Measurements from ENCODE around the gene CHORDC1. TPM values are rescaled to one million over a fixed set of nuclear protein-coding genes. Genes with fewer than 3 reads are reported as not detected.

The CHORDC1 gene
- total RNA-seq (2022), result 47.7 and 62.0 TPM in 2 replicates
- percentile 94 among the genes with signal in this experiment for Bru-seq, nascent RNA
- BruChase-seq, experiment 1, labeled RNA remaining after a 6-hour chase, result percentile 96 among the genes with signal in this experiment
- percentile 97 among the genes with signal in this experiment for BruChase-seq, experiment 2, labeled RNA remaining after a 2-hour chase
- long read RNA-seq, transcript CHORDC1-201 (11 exons, 2,654 nt), result major isoform, 77 of 98 reads
- long read RNA-seq, transcript CHORDC1-203 (12 exons, 1,136 nt), result minor isoform, 7 of 98 reads
- long read RNA-seq, partial matches to known transcripts, result 3 of 98 reads
- long read RNA-seq, other reads (novel, unspliced or antisense), result 10 of 98 reads

DNA sequence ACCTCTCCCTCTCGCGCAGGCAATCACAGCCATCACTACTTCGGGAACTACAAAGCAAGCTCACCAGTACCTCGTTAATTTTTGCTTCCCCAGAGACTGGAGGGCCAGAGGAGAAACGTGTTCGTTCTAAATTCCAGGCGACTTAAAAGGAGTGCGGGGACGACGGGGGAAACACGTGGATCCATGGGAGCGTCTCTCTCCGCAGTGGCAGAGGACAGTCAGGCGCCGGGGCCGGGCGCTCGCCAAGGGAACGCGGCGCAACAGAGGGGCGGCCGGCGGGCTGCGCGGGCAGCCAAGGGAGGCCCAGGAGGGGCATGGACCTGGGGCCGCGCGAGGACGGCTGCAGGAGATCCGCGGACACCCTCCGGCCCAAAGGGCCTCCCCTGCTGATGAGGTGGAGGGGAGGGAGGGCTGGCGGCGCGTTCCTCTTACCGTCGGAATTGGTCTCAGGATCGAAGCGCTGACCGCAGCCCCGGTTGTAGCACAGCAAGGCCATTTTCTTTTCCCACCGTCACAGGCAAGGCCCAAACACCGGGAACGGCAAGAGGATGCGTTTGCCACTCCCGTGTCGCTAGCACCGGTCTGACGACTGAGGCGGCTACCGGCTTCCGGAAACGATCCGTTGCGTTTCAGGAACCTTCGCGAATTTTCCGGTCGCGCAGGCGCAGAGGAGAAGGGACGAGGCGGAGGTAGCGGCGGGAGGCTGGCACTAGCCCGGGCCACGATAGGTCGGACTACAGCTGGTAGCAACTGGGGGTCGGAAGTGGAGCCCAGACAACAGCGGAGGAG lies at the start of gene CHORDC1:
Gene CHORDC1 (minus strand): TSS at position 591 of the 789 bp plus-strand sequence. CDS start 95 bp downstream, at position 496.
- intact Hi-C loops (cut with micrococcal nuclease), result no loop called here
- no TSS peak for BruUV-seq (replicated peaks)

GRCh38 chr11:90257158-90257525 lies 34.3 kb upstream of the CHORDC1 start:
- TF ChIP-seq, protein P1, sequence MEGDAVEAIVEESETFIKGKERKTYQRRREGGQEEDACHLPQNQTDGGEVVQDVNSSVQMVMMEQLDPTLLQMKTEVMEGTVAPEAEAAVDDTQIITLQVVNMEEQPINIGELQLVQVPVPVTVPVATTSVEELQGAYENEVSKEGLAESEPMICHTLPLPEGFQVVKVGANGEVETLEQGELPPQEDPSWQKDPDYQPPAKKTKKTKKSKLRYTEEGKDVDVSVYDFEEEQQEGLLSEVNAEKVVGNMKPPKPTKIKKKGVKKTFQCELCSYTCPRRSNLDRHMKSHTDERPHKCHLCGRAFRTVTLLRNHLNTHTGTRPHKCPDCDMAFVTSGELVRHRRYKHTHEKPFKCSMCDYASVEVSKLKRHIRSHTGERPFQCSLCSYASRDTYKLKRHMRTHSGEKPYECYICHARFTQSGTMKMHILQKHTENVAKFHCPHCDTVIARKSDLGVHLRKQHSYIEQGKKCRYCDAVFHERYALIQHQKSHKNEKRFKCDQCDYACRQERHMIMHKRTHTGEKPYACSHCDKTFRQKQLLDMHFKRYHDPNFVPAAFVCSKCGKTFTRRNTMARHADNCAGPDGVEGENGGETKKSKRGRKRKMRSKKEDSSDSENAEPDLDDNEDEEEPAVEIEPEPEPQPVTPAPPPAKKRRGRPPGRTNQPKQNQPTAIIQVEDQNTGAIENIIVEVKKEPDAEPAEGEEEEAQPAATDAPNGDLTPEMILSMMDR (IDR thresholded peaks at IDR 0.05; ENCODE audit: unreplicated experiment), result no peak
- H3K27ac Mint-ChIP-seq (ENCODE audit: low read depth, unreplicated experiment), result no peak overlapping the region
- no peaks in the 10 kb centered on the region for H3K4me1 Mint-ChIP-seq (ENCODE audit: insufficient read depth, unreplicated experiment)
- no peaks in the 10 kb centered on the region for H3K9me3 Mint-ChIP-seq (ENCODE audit: unreplicated experiment)
- H3K36me3 Mint-ChIP-seq (ENCODE audit: insufficient read depth, unreplicated experiment), result no peaks in the 10 kb centered on the region
- ChIA-PET CTCF (interaction anchor here (0.6 to 0.9 kb wide), 3 partner anchors 9 to 607 kb away, joined by 3 to 4 read pairs (median 3); no protein-coding TSS in a partner anchor), POLR2A (interaction anchor here (0.8 kb wide), 1 partner anchor 197 kb away, joined by 3 read pairs; no protein-coding TSS in a partner anchor)
- no TSS peak for BruUV-seq (replicated peaks)
- no peak overlapping the region for H3K4me3 Mint-ChIP-seq (ENCODE audit: unreplicated experiment)
- H3K27me3 Mint-ChIP-seq (ENCODE audit: insufficient read depth, unreplicated experiment), result peaks cover 14% of the 10 kb centered on the region
- intact Hi-C loops (cut with micrococcal nuclease), result no loop called here
- DNase-seq (ENCODE audit: unreplicated experiment), result no peak

More for the DNA sequence above, at the start of gene CHORDC1:
- DNase-seq (ENCODE audit: unreplicated experiment), result peak; percentile 89
- TF ChIP-seq, protein P1 (IDR thresholded peaks at IDR 0.05; ENCODE audit: unreplicated experiment), result no peak
- Mint-ChIP-seq H3K9me3 (ENCODE audit: unreplicated experiment) (no peaks in the 10 kb centered on the region), H3K4me3 (ENCODE audit: unreplicated experiment) (peak within 1 kb of the TSS; percentile 96), H3K27ac (ENCODE audit: low read depth, unreplicated experiment) (peak within 1 kb of the TSS; percentile 39), H3K27me3 (ENCODE audit: insufficient read depth, unreplicated experiment) (no peaks in the 10 kb centered on the region), H3K36me3 (ENCODE audit: insufficient read depth, unreplicated experiment) (peaks cover 5% of the 10 kb centered on the region), H3K4me1 (ENCODE audit: insufficient read depth, unreplicated experiment) (peaks cover 31% of the 10 kb centered on the region)
- CTCF ChIA-PET, result interaction anchor here (1.6 kb wide), 1 partner anchor 18 kb away, joined by 8 read pairs; no protein-coding TSS in a partner anchor
- POLR2A ChIA-PET, result interaction anchor here (0.7 to 2.9 kb wide), 8 partner anchors 8 to 978 kb away, joined by 3 to 18 read pairs (median 5); no protein-coding TSS in a partner anchor

DNA sequence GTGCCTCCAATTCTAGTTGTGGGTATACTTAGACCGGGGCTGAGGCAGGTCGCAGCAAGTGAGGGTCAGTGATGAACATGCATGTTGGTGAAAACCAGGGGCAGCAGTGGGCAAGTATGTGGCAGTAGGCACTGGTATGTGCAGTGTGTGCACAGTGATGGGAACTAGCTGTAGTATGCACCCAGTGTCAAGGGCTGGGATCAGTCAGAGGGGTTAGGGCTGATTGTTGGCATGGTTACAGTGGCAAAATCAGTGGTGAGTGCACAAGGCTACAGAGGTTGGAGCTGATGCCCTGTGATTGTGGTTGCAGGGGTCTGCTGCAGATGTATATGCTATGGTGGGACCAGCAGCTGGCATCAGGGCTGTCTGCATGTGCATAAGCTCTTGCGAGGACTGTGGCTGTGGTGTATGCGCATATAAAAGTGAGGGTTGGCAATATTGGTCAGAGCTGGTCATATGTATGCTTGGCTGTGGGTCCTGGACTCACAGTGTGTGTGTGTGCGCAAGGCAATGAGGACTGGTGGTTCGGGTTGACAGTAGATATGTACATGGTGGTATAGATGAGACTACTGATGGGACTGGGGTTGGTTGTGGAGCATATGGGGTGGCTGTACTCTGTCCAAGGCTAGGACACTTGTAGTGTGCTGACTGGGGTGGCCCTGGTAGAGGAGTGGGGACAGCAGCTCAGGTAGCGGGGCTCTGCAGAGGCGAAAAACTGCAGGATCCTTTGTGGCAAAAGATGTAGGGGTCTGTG lies 33.7 kb upstream of the CHORDC1 start:
- no peaks in the 10 kb centered on the region for H3K36me3 Mint-ChIP-seq (ENCODE audit: insufficient read depth, unreplicated experiment)
- intact Hi-C loops (cut with micrococcal nuclease), result no loop called here

More for the DNA sequence above, 33.7 kb upstream of the CHORDC1 start:
- no TSS peak for BruUV-seq (replicated peaks)
- DNase-seq (ENCODE audit: unreplicated experiment), result no peak
- Mint-ChIP-seq H3K27ac (ENCODE audit: low read depth, unreplicated experiment) (no peak overlapping the region), H3K9me3 (ENCODE audit: unreplicated experiment) (no peaks in the 10 kb centered on the region), H3K4me3 (ENCODE audit: unreplicated experiment) (no peak overlapping the region), H3K4me1 (ENCODE audit: insufficient read depth, unreplicated experiment) (no peaks in the 10 kb centered on the region), H3K27me3 (ENCODE audit: insufficient read depth, unreplicated experiment) (peaks cover 14% of the 10 kb centered on the region)
- POLR2A ChIA-PET, result no interaction called here
- CTCF ChIA-PET, result interaction anchor here (0.6 to 0.9 kb wide), 2 partner anchors 9 to 203 kb away, joined by 3 to 4 read pairs; no protein-coding TSS in a partner anchor
- TF ChIP-seq, protein P1 (IDR thresholded peaks at IDR 0.05; ENCODE audit: unreplicated experiment), result no peak
